Subcutaneous abdominal adipose tissue (tissue), 5 donors: ENCODE results near the gene CNGA2.

ENCODE experiments used
- H3K27ac ChIP-seq: one replicate; pipeline ENCODE4 v1.7.0; 2013; ENCODE audit warnings: low read depth, mild to moderate bottlenecking, inconsistent platforms, low read length, moderate library complexity
- H3K27me3 ChIP-seq, 5 donors: one replicate each; pipeline ENCODE4 v1.7.0; 2013; ENCODE audit warnings: low read length in 5 of 5, inconsistent platforms in 1 of 5; ENCODE audit not compliant: control insufficient read depth in 5 of 5, insufficient read depth in 4 of 5
- H3K36me3 ChIP-seq, 5 donors: one replicate each; pipeline ENCODE4 v1.7.0; 2013; ENCODE audit warnings: low read length in 5 of 5; ENCODE audit not compliant: control insufficient read depth in 5 of 5, insufficient read depth in 5 of 5
- H3K4me1 ChIP-seq, 5 donors: one replicate each; pipeline ENCODE4 v1.7.0; 2013; ENCODE audit warnings: low read length in 5 of 5, mild to moderate bottlenecking in 3 of 5, moderate library complexity in 1 of 5; ENCODE audit not compliant: control insufficient read depth in 5 of 5, insufficient read depth in 5 of 5
- H3K4me3 ChIP-seq, 5 donors: one replicate each; pipeline ENCODE4 v1.7.0; 2013; ENCODE audit warnings: low read length in 5 of 5, low read depth in 1 of 5
- H3K9ac ChIP-seq, 5 donors: one replicate each; pipeline ENCODE4 v1.7.0; 2013; ENCODE audit warnings: low read length in 5 of 5, mild to moderate bottlenecking in 4 of 5, moderate library complexity in 3 of 5
- H3K9me3 ChIP-seq, 5 donors: one replicate each; pipeline ENCODE4 v1.7.0; 2013; ENCODE audit warnings: low read length in 5 of 5; ENCODE audit not compliant: control insufficient read depth in 5 of 5
- donor health status: healthy.
- donor health status: healthy.
- donor health status: healthy.
- donor health status: healthy.
- donor health status: healthy.

The CNGA2 gene

DNA sequence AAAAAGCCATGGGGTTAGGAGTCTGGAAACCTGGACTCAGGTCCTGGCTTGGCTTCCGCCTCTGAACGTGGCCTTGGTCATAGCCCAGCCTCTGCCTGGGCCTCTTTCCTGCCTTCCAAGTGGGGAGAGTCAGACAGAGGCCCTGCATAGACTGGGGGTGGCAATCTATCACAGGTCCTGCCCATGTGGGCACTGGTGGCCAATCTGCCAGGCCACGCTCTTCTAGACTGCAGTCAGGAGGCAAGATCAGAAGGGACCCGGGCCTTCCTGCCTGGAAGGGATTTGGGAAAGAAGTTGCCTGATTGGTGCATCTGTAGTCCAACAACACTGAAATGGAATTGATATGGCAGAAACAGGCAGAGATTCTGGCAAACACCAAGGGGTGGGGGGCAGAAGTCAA lies 46.1 kb downstream of the CNGA2 start:
- H3K27me3 ChIP-seq, result peaks cover 0 to 6% (median 4%) of the 10 kb centered on the region in 5 donors
- H3K4me1 ChIP-seq, result peaks cover 0 to 11% (median 9%) of the 10 kb centered on the region in 5 donors
- H3K9ac ChIP-seq, result no peak overlapping the region
- H3K9me3 ChIP-seq, result no peaks in the 10 kb centered on the region
- H3K27ac ChIP-seq, result no peak overlapping the region
- no peaks in the 10 kb centered on the region for H3K36me3 ChIP-seq
- H3K4me3 ChIP-seq, result no peak overlapping the region

DNA sequence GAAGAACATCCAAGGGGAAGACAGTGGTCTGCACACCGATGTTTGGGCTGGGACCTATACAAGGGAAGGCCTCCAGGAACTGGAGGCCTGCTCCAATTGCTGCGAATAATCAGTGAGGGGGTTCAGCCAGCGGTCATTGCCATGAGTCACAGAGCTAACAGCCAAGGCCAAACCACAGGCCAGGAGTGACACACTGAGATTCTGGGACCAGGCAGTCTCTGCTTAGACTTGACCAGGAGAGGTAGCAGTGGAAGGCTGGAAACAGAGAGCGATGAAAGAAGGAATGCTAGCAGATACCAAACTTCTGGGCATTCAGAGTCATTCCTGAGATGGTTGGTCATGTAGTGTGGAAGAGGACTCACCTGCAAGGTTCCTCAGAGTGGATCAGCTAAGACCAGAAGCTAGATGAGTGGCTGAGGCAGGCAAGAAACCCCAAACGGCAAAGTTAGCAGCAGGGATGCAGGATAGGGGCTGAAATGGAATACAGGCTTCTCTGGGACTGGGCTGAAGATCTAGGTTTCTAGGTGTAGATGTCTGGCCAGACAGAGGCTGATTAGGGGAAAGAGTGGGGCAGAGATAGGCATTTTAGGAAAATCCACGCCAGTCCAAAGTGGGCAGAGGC lies 54.7 kb downstream of the CNGA2 start:
- no peak overlapping the region for H3K27ac ChIP-seq
- H3K4me3 ChIP-seq, result no peak overlapping the region
- no peaks in the 10 kb centered on the region for H3K36me3 ChIP-seq
- H3K4me1 ChIP-seq, result peaks cover 0 to 12% (median 9%) of the 10 kb centered on the region in 5 donors
- no peak overlapping the region for H3K9ac ChIP-seq
- H3K9me3 ChIP-seq, result no peaks in the 10 kb centered on the region
- H3K27me3 ChIP-seq, result peaks cover 0 to 12% (median 3%) of the 10 kb centered on the region in 5 donors

DNA sequence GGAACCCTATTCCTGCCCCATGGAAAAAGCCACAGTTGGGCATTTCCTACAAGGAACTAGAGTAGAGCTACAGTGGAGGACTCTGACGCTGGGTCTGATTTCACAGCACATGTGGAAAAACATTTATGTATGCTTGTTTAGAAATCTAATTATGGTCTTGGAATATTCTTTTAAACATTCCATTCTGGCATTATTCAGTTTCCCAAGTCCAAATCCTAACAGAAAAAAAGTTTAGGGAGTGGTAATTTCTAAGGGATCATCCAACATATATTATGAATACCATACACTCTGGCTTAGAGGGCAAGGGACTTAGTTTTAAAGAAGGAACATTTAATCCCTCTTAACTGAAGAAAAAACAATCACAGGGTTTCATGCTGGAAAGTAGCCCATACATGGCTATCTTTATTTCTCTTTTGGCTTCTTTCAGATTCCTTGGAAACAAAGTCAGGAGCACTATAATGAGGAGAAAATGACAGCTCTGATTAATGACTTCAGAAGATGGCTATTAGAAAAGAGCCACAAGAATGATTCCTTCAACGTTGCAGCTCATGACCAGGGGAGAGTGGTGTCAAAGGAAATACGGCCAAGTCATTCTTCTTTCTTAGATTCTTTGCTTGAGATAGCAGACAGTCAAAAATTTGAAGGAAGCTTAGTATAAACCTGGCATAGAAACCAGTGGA lies 56.1 kb downstream of the CNGA2 start:
- Histone ChIP-seq H3K4me3 (no peak overlapping the region), H3K27ac (no peak overlapping the region), H3K9ac (no peak overlapping the region), H3K4me1 (peaks cover 0 to 12% (median 9%) of the 10 kb centered on the region in 5 donors), H3K27me3 (peaks cover 0 to 12% (median 3%) of the 10 kb centered on the region in 5 donors), H3K36me3 (no peaks in the 10 kb centered on the region), H3K9me3 (no peaks in the 10 kb centered on the region)

DNA sequence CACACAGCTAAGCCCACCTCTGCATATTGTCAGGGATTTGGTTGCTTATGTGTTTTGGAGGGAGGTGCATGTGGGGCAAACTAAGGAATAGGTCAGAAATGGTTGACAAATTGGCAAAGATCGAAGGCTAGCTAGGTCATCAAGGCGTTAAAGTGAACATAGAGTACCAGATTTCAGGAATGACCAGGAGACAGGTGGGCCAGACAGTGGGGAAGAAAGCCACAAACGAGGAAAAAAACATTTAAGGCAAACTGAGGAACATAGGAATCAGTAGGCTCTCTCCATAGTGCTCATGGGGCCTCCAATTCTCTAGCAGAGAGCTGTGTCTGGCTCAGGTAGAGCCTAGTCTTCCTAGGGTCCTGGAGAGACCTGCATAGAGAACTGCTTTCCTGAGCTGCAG lies 57.4 kb downstream of the CNGA2 start:
- H3K9me3 ChIP-seq, result no peaks in the 10 kb centered on the region
- H3K27me3 ChIP-seq, result peaks cover 0 to 20% (median 8%) of the 10 kb centered on the region in 5 donors
- H3K36me3 ChIP-seq, result no peaks in the 10 kb centered on the region
- no peak overlapping the region for H3K4me3 ChIP-seq
- peaks cover 0 to 12% (median 9%) of the 10 kb centered on the region in 5 donors for H3K4me1 ChIP-seq
- H3K9ac ChIP-seq, result no peak overlapping the region
- no peak overlapping the region for H3K27ac ChIP-seq

DNA sequence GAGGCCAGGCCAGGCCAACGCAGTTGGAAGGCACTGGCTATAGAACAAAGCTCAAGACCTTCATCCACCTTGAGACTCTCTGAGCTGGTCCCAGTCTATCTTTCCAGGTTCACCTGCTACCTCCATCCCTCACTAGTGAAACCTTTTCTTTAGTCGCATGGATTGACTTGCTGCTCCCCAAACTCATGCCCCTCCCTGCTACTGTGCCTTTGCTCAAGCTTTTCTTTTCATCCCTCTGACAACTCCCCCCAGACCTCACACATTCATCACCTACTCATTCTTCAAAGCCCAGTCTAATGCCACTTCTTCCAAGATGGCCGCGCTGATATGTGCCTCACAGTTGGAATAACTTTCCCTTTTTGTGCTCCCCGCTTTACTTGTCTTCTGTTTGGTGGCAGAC lies 58.0 kb downstream of the CNGA2 start:
- H3K36me3 ChIP-seq, result no peaks in the 10 kb centered on the region
- H3K9me3 ChIP-seq, result no peaks in the 10 kb centered on the region
- H3K9ac ChIP-seq, result no peak overlapping the region
- H3K4me3 ChIP-seq, result no peak overlapping the region
- H3K27me3 ChIP-seq, result peaks cover 0 to 23% (median 12%) of the 10 kb centered on the region in 5 donors
- peaks cover 0 to 12% (median 9%) of the 10 kb centered on the region in 5 donors for H3K4me1 ChIP-seq
- H3K27ac ChIP-seq, result no peak overlapping the region

DNA sequence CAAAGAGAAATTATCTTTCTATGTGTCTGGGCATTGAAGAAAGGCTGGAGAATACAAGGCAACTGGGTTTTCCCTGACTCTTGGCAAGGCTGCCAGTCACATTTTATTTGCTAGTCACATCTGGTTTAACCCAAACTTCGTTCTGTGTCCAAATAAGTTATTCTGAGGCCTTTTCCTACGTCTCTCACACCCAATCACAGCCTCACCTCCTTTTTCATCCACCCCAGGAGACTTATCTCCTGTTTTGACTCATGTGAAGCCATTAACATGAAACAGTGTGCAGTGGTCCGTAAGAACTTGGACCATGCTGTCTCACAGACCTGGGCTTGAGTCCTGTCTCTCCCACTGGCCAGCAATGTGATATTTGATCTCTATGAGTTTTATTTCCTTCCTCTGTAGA lies 59.3 kb downstream of the CNGA2 start:
- H3K27me3 ChIP-seq, result peaks cover 0 to 23% (median 12%) of the 10 kb centered on the region in 5 donors
- no peaks in the 10 kb centered on the region for H3K36me3 ChIP-seq
- H3K4me3 ChIP-seq, result no peak overlapping the region
- peaks cover 0 to 12% (median 9%) of the 10 kb centered on the region in 5 donors for H3K4me1 ChIP-seq
- no peak overlapping the region for H3K9ac ChIP-seq
- H3K9me3 ChIP-seq, result no peaks in the 10 kb centered on the region
- H3K27ac ChIP-seq, result no peak overlapping the region
